Measurements from ENCODE around the gene TXNDC11.

TXNDC11 gene

GRCh38 chr16:11672206-11673090, 70.2 kb downstream of the TXNDC11 start:
- Histone ChIP-seq H3K27ac (no peak overlapping the region), H3K9me3 (ENCODE audit: severe bottlenecking) (no peaks in the 10 kb centered on the region), H3K27me3 (ENCODE audit: insufficient read depth, low read depth, severe bottlenecking) (no peaks in the 10 kb centered on the region), H3K36me3 (peaks cover 29% of the 10 kb centered on the region), H3K4me3 (ENCODE audit: low read depth, low read length) (no peak overlapping the region)
- no peak for DNase-seq
- no peak for TF ChIP-seq CTCF (IDR thresholded peaks at IDR 0.05; ENCODE audit: low read depth, low read length)

- DNase-seq, result no peak
- Histone ChIP-seq H3K27ac (no peak overlapping the region), H3K9me3 (ENCODE audit: severe bottlenecking) (no peaks in the 10 kb centered on the region), H3K27me3 (ENCODE audit: insufficient read depth, low read depth, severe bottlenecking) (no peaks in the 10 kb centered on the region), H3K4me3 (ENCODE audit: low read depth, low read length) (no peak overlapping the region), H3K36me3 (peaks cover 21% of the 10 kb centered on the region)
- no peak for TF ChIP-seq CTCF (IDR thresholded peaks at IDR 0.05; ENCODE audit: low read depth, low read length)
Observed at GRCh38 chr16:11671676-11672075, 71.0 kb downstream of the TXNDC11 start.

- Histone ChIP-seq H3K36me3 (peaks cover 17% of the 10 kb centered on the region), H3K9me3 (ENCODE audit: severe bottlenecking) (no peaks in the 10 kb centered on the region), H3K27ac (no peak overlapping the region), H3K4me3 (ENCODE audit: low read depth, low read length) (no peak overlapping the region), H3K27me3 (ENCODE audit: insufficient read depth, low read depth, severe bottlenecking) (no peaks in the 10 kb centered on the region)
- no peak for TF ChIP-seq CTCF (IDR thresholded peaks at IDR 0.05; ENCODE audit: low read depth, low read length)
- no peak for DNase-seq
Observed at GRCh38 chr16:11671271-11671670, 71.4 kb downstream of the TXNDC11 start.

- H3K27ac ChIP-seq, result no peak overlapping the region
- H3K36me3 ChIP-seq, result peaks cover 9% of the 10 kb centered on the region
- H3K27me3 ChIP-seq (ENCODE audit: insufficient read depth, low read depth, severe bottlenecking), result no peaks in the 10 kb centered on the region
- H3K9me3 ChIP-seq (ENCODE audit: severe bottlenecking), result no peaks in the 10 kb centered on the region
- TF ChIP-seq CTCF (IDR thresholded peaks at IDR 0.05; ENCODE audit: low read depth, low read length), result no peak
- H3K4me3 ChIP-seq (ENCODE audit: low read depth, low read length), result no peak overlapping the region
- no peak for DNase-seq
Observed at GRCh38 chr16:11670171-11671131, 72.2 kb downstream of the TXNDC11 start.

- peaks cover 4% of the 10 kb centered on the region; the same call in 1 of the 2 replicates for H3K36me3 ChIP-seq
- H3K9me3 ChIP-seq (ENCODE audit: severe bottlenecking), result no peaks in the 10 kb centered on the region
- no peak overlapping the region for H3K27ac ChIP-seq
- H3K4me3 ChIP-seq (ENCODE audit: low read depth, low read length), result no peak overlapping the region
- no peak for TF ChIP-seq CTCF (IDR thresholded peaks at IDR 0.05; ENCODE audit: low read depth, low read length)
- DNase-seq, result no peak
- no peaks in the 10 kb centered on the region for H3K27me3 ChIP-seq (ENCODE audit: insufficient read depth, low read depth, severe bottlenecking)
Observed at GRCh38 chr16:11669380-11670146, 73.1 kb downstream of the TXNDC11 start.

Data from WERI-Rb-1 (cell line).